Epithelial cell of esophagus (primary cell): Measurements from ENCODE around the gene GPR176.

Experiments
- DNase-seq: peaks from one replicate; pipeline ENCODE4 v3.0.0; 2010; ENCODE audit warnings: low read depth
- H3K4me3 ChIP-seq: 2 replicates; pipeline ENCODE4 v1.5.1; 2011; ENCODE audit warnings: mild to moderate bottlenecking, low read length, control low read depth
- CTCF ChIP-seq: IDR thresholded peaks from 2 replicates; pipeline ENCODE4 v1.5.1; 2011; ENCODE audit warnings: low read depth, mild to moderate bottlenecking, low read length, control low read depth, inconsistent platforms; ENCODE audit not compliant: insufficient read depth; ENCODE audit errors: missing control alignments

Gene GPR176

GRCh38 chr15:39782441-39783138 lies 137.5 kb downstream of the GPR176 start, which contains the start of gene FSIP1:
FSIP1 (minus strand) TSS chr15:39782841; CDS start chr15:39776524, 6,317 bp downstream.
- DNase-seq, result peak; percentile 97
- no peak for TF ChIP-seq CTCF
- peak within 1 kb of the TSS; percentile 92 for H3K4me3 ChIP-seq

- TF ChIP-seq CTCF, result no peak
- no peak for DNase-seq
- H3K4me3 ChIP-seq, result peak overlapping the region; percentile 9
These were observed 138.1 kb downstream of the GPR176 start for GRCh38 chr15:39781967-39782302.

- TF ChIP-seq CTCF, result no peak
- no peak for DNase-seq
- H3K4me3 ChIP-seq, result no peak overlapping the region
These were observed 138.7 kb downstream of the GPR176 start for GRCh38 chr15:39781147-39781966.

- H3K4me3 ChIP-seq, result no peak overlapping the region
- DNase-seq, result no peak
- no peak for TF ChIP-seq CTCF
These were observed 142.0 kb downstream of the GPR176 start for GRCh38 chr15:39778021-39778420.

GRCh38 chr15:39777496-39777895 lies 142.6 kb downstream of the GPR176 start:
- no peak overlapping the region for H3K4me3 ChIP-seq
- TF ChIP-seq CTCF, result no peak
- DNase-seq, result no peak

- no peak overlapping the region for H3K4me3 ChIP-seq
- DNase-seq, result no peak
- no peak for TF ChIP-seq CTCF
These were observed 144.0 kb downstream of the GPR176 start for GRCh38 chr15:39776068-39776467.

- no peak for DNase-seq
- TF ChIP-seq CTCF, result no peak
- no peak overlapping the region for H3K4me3 ChIP-seq
These were observed 145.3 kb downstream of the GPR176 start for GRCh38 chr15:39774688-39775267.
